HepG2 (cell line): Measurements from ENCODE around the gene PLIN5.

Source experiments
- KLF13 ChIP-seq: sonication (generic); formaldehyde crosslinking; IDR thresholded peaks from 2 replicates; pipeline ENCODE4 v1.4.0; 2020; ENCODE audit warnings: mild to moderate bottlenecking, missing genetic modification reagents
- MXD4 ChIP-seq: IDR thresholded peaks from 2 replicates; pipeline ENCODE4 v1.6.1; 2016; ENCODE audit warnings: mild to moderate bottlenecking, missing biosample characterization, missing genetic modification reagents

- TF ChIP-seq KLF13 (CRISPR knock-in tag) (no peak), MXD4 (CRISPR knock-in tag) (no peak)
Measured at GRCh38 chr19:4488496-4488895, 46.5 kb downstream of the PLIN5 start.
